DOHH2 (cell line): Measurements from ENCODE around the gene BABAM2.

ENCODE experiments used
- CTCF ChIP-seq: fragments of 200-600 bp; sonication (generic); IDR thresholded peaks from one replicate; pipeline ENCODE4 v1.5.1; 2014; ENCODE audit warnings: antibody characterized with exemption, mild to moderate bottlenecking, low read depth, low read length; ENCODE audit not compliant: poor library complexity, severe bottlenecking
- EZH2phosphoT487 ChIP-seq: fragments of 200-600 bp; sonication (generic); IDR thresholded peaks from 2 replicates; pipeline ENCODE4 v1.6.1; 2017; ENCODE audit warnings: borderline replicate concordance, mild to moderate bottlenecking, antibody characterized with exemption, low read length, moderate library complexity, mixed read lengths

GRCh38 chr2:27909901-27910300 lies 19.4 kb downstream of the BABAM2 start:
- TF ChIP-seq EZH2phosphoT487 (no peak), CTCF (no peak)
